Measurements from ENCODE around the gene GIGYF2.

GRCh38 chr2:232652505-232652851 is 44.7 kb upstream of the GIGYF2 start:
- no peak for TF ChIP-seq SIN3A (IDR thresholded peaks at IDR 0.05; ENCODE audit: borderline replicate concordance, insufficient read depth, low read length)
- TF ChIP-seq REST (IDR thresholded peaks at IDR 0.05; ENCODE audit: insufficient read depth in 1 of 2, low read depth in 2 of 2, low read length in 2 of 2), result no peak
- TF ChIP-seq POLR2AphosphoS5 (IDR thresholded peaks at IDR 0.05; ENCODE audit: low read depth, low read length), result no peak

Measured in PFSK-1 (cell line).